ENCODE measurements around the gene NRXN2.

Gene NRXN2

DNA sequence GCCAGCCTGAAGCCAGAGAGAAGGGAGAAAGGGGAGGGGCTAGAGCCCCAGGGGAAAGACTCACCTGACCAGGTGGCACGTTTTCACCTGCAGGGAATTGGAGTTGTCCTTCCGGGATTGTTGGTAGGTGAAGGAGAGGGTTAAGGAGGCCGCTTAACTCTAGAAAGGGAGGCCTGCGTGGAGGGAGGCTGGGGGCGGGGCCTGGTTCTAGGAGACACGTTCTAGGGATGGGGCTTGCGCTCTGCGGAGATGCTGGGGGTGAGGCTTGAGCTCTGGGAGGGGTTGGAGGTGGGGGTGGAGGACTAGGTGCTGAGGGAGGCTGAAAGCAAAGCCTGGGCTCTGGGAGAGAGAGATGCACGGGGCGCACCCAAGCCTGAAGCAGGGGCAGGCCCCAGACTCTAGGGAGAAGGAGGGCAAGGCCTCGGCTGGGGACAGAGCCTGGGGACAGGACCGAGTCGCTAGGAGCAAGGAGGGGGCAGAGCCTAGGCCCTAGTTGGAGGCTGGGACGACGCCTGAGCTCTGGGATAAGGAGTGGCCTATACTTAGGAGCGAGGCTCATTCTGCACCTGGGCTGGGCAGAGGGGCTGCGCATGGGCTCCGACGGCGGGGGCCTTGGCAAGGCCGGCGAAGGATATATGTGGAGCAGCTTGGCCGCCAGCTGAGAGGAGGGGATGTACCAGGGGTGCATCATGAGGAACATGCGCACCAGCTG, 18.5 kb upstream of the NRXN2 start:
- no peak for DNase-seq (ENCODE audit: low spot score)
- POLR2A ChIA-PET (ENCODE audit: low non-redundant PET) = no interaction called here
- H3K27ac ChIP-seq = no peak overlapping the region
- no peak for TF ChIP-seq CTCF (conservative IDR thresholded peaks at IDR 0.05; ENCODE audit: low read depth)
- CTCF ChIA-PET = interaction anchor here (1.0 to 3.0 kb wide), 3 partner anchors 53 to 292 kb away, joined by 6 to 15 read pairs (median 8); no protein-coding TSS in a partner anchor

- POLR2A ChIA-PET (ENCODE audit: low non-redundant PET) = no interaction called here
- TF ChIP-seq CTCF (conservative IDR thresholded peaks at IDR 0.05; ENCODE audit: low read depth) = no peak
- DNase-seq (ENCODE audit: low spot score) = no peak
- H3K27ac ChIP-seq = no peak overlapping the region
- CTCF ChIA-PET = interaction anchor here (0.6 to 0.7 kb wide), 2 partner anchors 292 to 1000 kb away, joined by 3 to 5 read pairs; no protein-coding TSS in a partner anchor
Measured at GRCh38 chr11:64739871-64740270, 16.9 kb upstream of the NRXN2 start.

GRCh38 chr11:64736654-64737053, 13.7 kb upstream of the NRXN2 start:
- no peak for TF ChIP-seq CTCF (conservative IDR thresholded peaks at IDR 0.05; ENCODE audit: low read depth)
- ChIA-PET CTCF (no interaction called here), POLR2A (ENCODE audit: low non-redundant PET) (no interaction called here)
- no peak for DNase-seq (ENCODE audit: low spot score)
- H3K27ac ChIP-seq = no peak overlapping the region

GRCh38 chr11:64735725-64736259, 12.8 kb upstream of the NRXN2 start:
- no peak for TF ChIP-seq CTCF (conservative IDR thresholded peaks at IDR 0.05; ENCODE audit: low read depth)
- ChIA-PET CTCF (interaction anchor here (0.7 kb wide), 1 partner anchor 54 kb away, joined by 4 read pairs; no protein-coding TSS in a partner anchor), POLR2A (ENCODE audit: low non-redundant PET) (interaction anchor here (0.7 kb wide), 1 partner anchor 348 kb away, joined by 3 read pairs; no protein-coding TSS in a partner anchor)
- DNase-seq (ENCODE audit: low spot score) = no peak
- no peak overlapping the region for H3K27ac ChIP-seq

- no peak for DNase-seq (ENCODE audit: low spot score)
- H3K27ac ChIP-seq = no peak overlapping the region
- ChIA-PET CTCF (interaction anchor here (0.5 to 0.7 kb wide), 2 partner anchors 17 to 53 kb away, joined by 4 read pairs; no protein-coding TSS in a partner anchor), POLR2A (ENCODE audit: low non-redundant PET) (interaction anchor here (0.7 kb wide), 1 partner anchor 347 kb away, joined by 3 read pairs; no protein-coding TSS in a partner anchor)
- no peak for TF ChIP-seq CTCF (conservative IDR thresholded peaks at IDR 0.05; ENCODE audit: low read depth)
Measured at GRCh38 chr11:64734811-64735724, 12.1 kb upstream of the NRXN2 start.

GRCh38 chr11:64731601-64732000, 8.6 kb upstream of the NRXN2 start:
- CTCF ChIA-PET = no interaction called here
- POLR2A ChIA-PET (ENCODE audit: low non-redundant PET) = no interaction called here
- no peak overlapping the region for H3K27ac ChIP-seq
- DNase-seq (ENCODE audit: low spot score) = no peak
- TF ChIP-seq CTCF (conservative IDR thresholded peaks at IDR 0.05; ENCODE audit: low read depth) = no peak

All from RWPE1 (cell line).